Neural crest cell (in vitro differentiated cells): Measurements from ENCODE around the gene LRRK1. TPM values are rescaled to one million over a fixed set of nuclear protein-coding genes. Genes with fewer than 3 reads are reported as not detected.

Experiments
- DNase-seq: peaks from one replicate; pipeline ENCODE4 v3.0.0; 2021; ENCODE audit warnings: low read depth, mixed read lengths, low spot score
- H3K27ac Mint-ChIP-seq: one replicate; pipeline ENCODE4 v1.8.0; 2021; ENCODE audit warnings: mild to moderate bottlenecking, mixed read lengths; ENCODE audit not compliant: unreplicated experiment
- H3K27me3 Mint-ChIP-seq: 2 replicates; pipeline ENCODE4 v1.8.0; 2021; ENCODE audit warnings: low read depth, mild to moderate bottlenecking, mixed read lengths
- H3K36me3 Mint-ChIP-seq: 2 replicates; pipeline ENCODE4 v1.8.0; 2021; ENCODE audit warnings: low read depth, mild to moderate bottlenecking, mixed read lengths
- H3K4me1 Mint-ChIP-seq: 2 replicates; pipeline ENCODE4 v1.8.0; 2021; ENCODE audit warnings: mixed read lengths
- H3K4me3 Mint-ChIP-seq: one replicate; pipeline ENCODE4 v1.8.0; 2021; ENCODE audit warnings: mild to moderate bottlenecking, mixed read lengths
- H3K9me3 Mint-ChIP-seq: 2 replicates; pipeline ENCODE4 v1.8.0; 2021; ENCODE audit warnings: mixed read lengths
- total RNA-seq: library from RNA; stranded (reverse); gene quantifications from 2 replicates; pipeline ENCODE4 v1.2.1, GENCODE V29; 2021
- TF ChIP-seq, protein P1 (sequence below): fragments of 200-600 bp; sonication (generic); conservative IDR thresholded peaks from 2 replicates; pipeline ENCODE4 v1.5.0; 2021; ENCODE audit warnings: antibody characterized with exemption, mild to moderate bottlenecking

Gene LRRK1
- total RNA-seq, 1 donor from 2014 or later = 1.7 TPM

DNA sequence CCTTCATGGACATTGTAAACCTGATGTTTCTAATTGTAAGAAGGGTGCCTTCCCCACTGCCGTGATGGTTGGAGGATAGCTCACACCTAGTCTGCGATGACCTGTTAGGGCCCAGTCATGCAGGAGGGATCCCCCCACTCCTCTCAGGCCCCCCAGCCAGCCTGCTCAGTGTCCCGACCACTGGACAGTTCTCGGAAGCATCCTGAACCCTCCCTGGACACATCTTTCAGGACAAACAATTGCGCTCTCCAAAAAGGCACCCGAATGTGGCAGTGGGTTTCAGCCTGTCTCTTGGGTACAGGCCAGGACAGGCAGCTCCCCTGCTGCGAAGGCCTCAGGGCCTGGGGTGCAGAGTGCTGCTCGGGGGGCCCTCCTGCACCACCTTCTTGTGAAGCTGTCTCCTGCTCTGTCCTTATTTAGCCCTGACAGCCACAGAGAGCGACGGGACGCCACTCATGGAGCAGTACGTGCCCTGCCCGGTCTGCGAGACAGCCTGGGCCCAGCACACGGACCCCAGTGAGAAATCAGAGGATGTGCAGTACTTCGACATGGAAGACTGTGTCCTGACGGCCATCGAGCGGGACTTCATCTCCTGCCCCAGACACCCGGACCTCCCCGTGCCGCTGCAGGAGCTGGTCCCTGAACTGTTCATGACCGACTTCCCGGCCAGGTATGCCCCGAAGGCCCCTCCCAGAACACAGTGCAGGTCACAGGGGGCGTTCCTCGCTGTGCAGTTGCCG is 132.3 kb downstream of the LRRK1 start:
- Mint-ChIP-seq H3K4me1 (peaks cover 35% of the 10 kb centered on the region), H3K4me3 (no peak overlapping the region), H3K27me3 (no peaks in the 10 kb centered on the region), H3K9me3 (peaks cover 4% of the 10 kb centered on the region), H3K27ac (no peak overlapping the region), H3K36me3 (peaks cover 2% of the 10 kb centered on the region)
- TF ChIP-seq, protein P1, sequence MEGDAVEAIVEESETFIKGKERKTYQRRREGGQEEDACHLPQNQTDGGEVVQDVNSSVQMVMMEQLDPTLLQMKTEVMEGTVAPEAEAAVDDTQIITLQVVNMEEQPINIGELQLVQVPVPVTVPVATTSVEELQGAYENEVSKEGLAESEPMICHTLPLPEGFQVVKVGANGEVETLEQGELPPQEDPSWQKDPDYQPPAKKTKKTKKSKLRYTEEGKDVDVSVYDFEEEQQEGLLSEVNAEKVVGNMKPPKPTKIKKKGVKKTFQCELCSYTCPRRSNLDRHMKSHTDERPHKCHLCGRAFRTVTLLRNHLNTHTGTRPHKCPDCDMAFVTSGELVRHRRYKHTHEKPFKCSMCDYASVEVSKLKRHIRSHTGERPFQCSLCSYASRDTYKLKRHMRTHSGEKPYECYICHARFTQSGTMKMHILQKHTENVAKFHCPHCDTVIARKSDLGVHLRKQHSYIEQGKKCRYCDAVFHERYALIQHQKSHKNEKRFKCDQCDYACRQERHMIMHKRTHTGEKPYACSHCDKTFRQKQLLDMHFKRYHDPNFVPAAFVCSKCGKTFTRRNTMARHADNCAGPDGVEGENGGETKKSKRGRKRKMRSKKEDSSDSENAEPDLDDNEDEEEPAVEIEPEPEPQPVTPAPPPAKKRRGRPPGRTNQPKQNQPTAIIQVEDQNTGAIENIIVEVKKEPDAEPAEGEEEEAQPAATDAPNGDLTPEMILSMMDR = no peak
- peak; percentile 0 for DNase-seq

DNA sequence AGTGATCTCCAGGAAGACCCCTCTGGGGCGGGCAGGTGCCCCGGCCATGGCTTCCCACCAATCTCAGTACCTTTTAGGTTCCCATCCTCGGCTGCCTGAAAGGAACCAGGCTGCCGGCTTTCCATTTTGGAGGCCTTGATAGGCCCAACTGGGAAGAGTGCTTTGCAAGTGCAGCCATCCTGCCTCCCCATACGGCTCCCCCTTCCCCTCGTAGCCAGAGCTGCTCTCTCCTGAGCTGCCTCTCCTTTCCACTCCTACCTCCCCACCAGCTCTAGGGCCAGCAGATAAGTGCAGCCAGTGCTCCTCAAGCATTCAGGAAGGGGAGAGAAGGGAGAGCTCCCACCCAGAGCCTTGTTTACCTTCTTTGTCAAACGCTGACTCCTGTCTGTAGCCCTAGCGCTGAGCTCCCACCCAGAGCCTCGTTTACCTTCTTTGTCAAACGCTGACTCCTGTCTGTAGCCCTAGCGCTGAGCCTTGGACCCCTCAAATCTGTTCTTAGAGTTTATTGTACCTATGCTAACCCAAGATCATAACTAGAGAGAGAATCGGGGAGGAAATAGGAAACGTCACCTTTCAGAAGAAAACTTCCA is 133.0 kb downstream of the LRRK1 start:
- Mint-ChIP-seq H3K4me3 (no peak overlapping the region), H3K27ac (peak overlapping the region; percentile 89), H3K36me3 (peaks cover 2% of the 10 kb centered on the region), H3K9me3 (peaks cover 4% of the 10 kb centered on the region), H3K27me3 (no peaks in the 10 kb centered on the region), H3K4me1 (peaks cover 33% of the 10 kb centered on the region)
- peak; percentile 0 for DNase-seq
- TF ChIP-seq, protein P1 = no peak

DNA sequence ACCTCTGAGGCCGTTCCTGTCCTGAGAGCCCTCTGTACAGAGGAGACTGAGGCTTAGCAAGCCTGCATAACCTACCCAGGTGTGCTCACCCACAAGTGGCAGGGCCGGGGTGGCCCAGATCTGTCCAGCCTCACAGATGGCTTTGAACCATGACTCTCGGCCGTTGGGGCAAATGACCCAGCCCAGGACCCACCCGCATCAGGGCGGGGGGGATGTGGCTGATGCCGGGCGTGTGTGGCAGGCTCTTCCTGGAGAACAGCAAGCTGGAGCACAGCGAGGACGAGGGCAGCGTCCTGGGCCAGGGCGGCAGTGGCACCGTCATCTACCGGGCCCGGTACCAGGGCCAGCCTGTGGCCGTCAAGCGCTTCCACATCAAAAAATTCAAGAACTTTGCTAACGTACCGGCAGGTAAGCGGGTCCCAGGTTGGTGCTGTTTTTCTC is 133.5 kb downstream of the LRRK1 start:
- Mint-ChIP-seq H3K36me3 (peaks cover 2% of the 10 kb centered on the region), H3K4me3 (no peak overlapping the region), H3K27ac (no peak overlapping the region), H3K27me3 (no peaks in the 10 kb centered on the region), H3K4me1 (peaks cover 30% of the 10 kb centered on the region), H3K9me3 (peaks cover 4% of the 10 kb centered on the region)
- DNase-seq = no peak
- TF ChIP-seq, protein P1 = no peak

DNA sequence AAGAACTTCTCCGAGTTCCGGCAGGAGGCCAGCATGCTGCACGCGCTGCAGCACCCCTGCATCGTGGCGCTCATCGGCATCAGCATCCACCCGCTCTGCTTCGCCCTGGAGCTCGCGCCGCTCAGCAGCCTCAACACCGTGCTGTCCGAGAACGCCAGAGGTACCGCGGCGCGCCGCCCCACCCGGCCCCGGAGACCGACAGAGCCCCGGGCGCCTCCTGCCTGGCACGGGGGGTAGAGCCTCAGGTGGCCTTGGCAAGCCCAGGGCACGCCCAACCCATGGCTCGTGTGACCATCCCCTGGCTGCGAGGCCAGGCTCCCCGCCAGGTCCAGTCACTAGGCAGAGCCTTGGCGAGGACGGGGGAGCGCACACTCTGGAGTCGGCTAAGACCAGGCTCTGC is 134.1 kb downstream of the LRRK1 start:
- Mint-ChIP-seq H3K27me3 (no peaks in the 10 kb centered on the region), H3K27ac (no peak overlapping the region), H3K4me3 (no peak overlapping the region), H3K9me3 (peaks cover 4% of the 10 kb centered on the region), H3K4me1 (peaks cover 24% of the 10 kb centered on the region), H3K36me3 (peaks cover 2% of the 10 kb centered on the region)
- TF ChIP-seq, protein P1 = no peak
- no peak for DNase-seq

DNA sequence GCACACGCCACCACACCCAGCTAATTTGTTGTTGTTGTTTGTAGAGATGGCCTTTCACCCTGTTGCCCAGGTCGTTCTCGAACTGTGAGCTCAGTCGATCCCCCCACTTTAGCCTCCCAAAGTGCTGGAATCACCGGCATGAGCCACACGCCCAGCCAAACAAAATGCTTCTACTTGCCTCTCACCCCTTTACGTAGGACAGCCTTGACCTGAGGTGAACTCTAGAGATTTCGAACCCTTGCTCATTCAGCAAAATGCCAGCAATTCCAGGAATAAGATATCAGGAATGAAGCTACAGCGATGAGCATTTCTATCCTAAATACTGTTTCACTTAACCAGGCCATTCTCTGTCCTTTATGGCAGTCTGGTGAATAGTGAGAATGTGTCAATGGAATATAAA is 135.0 kb downstream of the LRRK1 start:
- Mint-ChIP-seq H3K9me3 (peaks cover 4% of the 10 kb centered on the region), H3K36me3 (peaks cover 7% of the 10 kb centered on the region)

More for the DNA sequence above, 135.0 kb downstream of the LRRK1 start:
- Mint-ChIP-seq H3K4me3 (no peak overlapping the region), H3K4me1 (peaks cover 16% of the 10 kb centered on the region), H3K27me3 (no peaks in the 10 kb centered on the region), H3K27ac (no peak overlapping the region)
- no peak for DNase-seq
- TF ChIP-seq, protein P1 = no peak
